ENCODE data around the gene MYLK.

The MYLK gene

DNA sequence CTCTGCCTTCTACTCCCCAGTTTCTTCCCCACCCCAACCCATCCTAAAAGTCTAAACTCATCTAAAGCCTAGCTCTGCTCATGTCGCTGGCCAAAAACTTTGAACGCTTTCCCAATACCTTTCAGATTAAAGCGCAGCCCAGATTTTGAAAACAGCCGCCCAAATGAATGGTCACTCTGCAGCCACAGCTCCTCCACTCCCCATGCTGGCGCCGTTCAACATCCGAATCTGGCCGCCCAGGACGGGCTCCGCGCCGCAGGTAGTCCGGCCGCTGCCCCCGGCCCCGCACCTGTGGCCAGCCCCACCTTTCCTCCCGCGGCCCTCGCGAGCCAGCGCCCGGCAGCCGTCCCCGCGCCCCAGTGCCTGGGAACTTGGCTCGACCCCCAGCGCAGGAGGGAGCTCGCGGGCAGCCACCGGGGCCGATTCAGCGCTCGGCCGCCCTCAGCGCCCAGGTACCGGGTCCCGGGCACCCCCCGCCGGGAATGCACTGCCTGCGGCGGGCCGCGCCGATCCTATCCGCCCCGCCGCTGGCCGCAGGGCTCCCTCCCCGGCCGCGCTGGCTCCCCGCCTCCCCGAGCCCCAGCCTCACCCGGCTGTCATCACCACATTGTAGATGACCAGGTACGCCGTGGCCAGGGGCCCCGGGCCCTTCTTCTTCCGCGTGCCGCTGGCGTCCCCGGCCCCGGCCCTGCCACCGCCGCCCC, 299.7 kb downstream of the MYLK start:
- DNase-seq: no peak

DNA sequence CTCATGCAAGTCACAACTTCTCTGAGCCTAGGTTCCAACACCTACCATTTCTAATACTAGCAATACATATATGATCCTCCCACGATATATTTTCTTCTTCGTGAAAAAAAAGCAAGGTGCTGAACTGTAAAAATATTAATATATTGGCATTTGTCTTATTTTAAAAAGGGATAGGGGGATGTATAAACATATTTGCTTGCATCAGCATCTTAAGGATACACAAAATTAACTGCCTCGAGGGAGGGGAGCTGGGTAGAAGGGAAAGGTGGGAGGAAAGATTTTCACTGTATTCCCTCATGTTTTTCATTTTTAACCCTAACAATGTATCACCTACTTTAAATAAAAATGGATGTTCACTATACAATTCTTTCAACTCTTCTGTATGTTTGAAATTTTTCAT, 300.6 kb downstream of the MYLK start:
- no peak for DNase-seq

DNA sequence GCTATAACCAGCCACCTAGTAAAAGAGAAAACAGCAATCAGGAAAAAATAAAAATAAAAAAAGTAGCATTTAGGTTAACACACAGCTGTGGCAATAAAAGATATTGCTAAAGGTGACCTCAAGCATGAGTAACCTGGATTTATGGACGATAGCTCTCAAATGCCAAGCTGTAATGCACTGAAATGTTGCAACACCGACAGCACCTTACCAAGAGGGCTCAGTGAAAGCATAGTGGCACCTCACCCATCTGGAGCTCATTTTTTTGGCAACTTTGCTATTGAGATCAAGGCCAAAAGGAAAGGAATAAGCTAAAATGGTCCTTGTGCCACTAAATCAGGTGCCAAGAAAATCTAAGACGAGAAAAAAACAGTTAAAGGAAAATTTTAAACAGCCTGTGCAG, 301.8 kb downstream of the MYLK start:
- no peak for DNase-seq

DNA sequence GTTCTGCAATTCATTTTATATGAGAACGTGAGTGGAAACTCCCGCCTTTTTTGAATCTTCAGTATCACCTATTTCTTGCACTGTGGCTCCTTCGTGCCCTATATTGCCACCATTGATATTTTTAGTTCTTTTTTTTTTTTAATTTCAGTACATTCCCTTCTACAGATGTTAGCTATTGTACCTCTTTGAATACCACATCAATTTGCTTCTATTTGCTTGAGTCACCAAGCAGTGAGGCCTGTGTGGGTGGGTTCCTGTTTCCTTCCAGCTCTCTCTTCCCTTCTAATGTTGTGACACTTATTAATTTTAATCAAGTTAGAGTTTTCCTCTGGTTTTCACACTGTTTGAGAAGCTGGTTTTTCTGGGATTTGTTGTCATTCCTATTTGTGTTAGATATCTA, 308.0 kb downstream of the MYLK start:
- peak; percentile 40 for DNase-seq

DNA sequence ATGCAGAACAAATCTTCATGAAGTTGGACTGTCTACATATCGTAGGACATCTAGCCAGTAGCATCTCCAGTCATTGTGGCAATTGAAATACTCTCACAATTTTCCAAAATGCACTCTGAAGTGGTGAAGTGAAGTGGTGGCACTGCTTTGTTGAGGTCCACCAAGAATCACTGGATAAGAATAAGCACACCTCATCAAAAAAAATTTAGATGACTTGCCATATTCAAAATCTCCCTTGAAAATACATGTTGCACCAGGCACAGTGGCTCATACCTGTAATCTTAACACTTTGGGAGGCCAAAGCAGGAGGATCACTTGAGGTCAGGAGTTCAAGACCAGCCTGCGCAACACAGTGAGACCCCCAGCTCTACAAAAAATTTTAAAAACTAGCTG, 312.2 kb downstream of the MYLK start:
- no peak for DNase-seq

DNA sequence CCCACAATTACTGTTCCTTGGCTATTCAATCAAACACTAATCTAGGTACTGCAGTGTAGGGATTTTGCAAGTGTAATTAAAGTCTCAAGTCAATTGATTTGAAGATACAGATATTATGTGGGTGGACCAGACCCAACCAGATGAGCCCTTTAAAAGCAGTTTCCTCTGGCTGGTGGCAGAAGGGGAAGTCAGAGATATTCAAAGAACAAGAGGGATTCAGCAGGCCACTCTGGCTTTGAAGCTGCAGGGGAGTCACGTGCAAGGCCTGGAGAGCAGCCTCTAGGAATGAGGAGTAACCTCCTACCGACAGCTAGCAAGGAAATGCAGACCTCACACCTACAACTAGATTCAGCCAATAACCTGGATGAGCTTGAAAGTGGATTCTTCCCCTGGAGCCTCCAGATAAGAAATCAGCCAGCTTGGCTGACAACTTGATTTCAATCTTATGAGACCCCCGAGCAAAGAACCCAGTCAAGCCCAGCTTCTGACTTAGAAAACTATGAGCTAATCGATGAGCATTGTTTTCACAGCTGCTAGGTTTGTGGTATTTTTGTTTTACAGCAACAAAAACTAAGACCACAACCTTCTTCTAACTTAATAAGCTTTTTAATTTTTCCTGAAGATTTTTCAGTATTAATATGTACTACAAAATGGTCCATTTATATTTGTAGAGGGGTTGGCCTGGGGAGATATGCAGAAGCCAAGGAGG, 312.7 kb downstream of the MYLK start:
- DNase-seq: no peak

DNA sequence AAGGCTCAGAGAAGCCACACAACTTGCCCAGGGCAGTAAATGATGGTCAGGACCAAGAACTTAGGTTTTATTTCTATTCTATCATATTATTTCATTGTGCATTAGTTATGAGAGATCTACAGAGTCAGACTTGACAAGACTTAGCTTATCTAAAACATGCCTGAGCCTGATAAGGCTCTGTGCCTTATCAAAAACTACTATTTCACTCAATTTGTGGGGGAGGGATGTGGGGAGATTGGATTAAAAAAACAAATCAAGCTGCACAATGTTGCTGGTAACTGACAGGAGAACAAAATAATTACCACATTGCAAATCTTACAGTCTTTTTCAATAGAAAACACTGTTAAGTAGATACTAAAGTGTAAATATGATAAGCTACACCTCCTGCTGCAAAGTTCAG, 315.3 kb downstream of the MYLK start:
- DNase-seq: no peak

DNA sequence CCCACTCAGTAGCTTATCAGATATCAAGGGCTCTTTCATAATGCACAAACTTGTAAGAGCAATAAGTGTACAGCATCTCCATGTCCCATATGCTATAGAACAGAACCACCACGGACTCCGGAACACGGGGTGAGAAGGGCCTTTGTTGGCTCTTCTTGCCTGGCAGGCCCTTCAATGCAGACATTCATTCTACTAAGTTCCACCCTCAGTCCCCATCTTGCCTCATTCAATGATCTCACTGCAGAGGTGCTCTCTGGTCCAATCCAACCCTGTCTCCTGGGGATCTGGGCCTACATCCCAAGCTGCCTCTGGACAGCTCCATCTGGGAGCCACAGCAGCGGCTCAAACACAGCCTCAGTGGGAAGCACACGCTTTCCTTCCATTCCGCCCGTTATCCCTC, 316.1 kb downstream of the MYLK start:
- DNase-seq: no peak

DNA sequence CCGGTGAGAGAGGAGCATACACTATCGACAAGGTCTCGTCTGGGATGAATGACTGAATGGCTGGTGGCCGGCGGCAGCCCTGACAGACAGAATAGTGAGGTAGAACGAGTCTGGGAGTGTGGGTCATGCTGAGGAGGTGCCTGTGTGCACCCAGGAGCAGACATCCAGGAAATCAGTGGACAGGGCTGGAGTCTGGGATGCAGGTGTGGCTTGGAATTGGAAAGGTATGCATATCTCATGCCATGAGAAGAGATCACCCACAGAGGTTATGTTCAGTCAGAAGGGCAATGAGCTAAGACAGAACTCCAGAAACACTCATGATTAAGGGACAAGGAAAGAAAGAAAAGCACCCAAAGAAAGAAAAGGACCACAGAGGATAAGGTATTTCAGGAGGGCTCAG, 320.1 kb downstream of the MYLK start:
- no peak for DNase-seq

DNA sequence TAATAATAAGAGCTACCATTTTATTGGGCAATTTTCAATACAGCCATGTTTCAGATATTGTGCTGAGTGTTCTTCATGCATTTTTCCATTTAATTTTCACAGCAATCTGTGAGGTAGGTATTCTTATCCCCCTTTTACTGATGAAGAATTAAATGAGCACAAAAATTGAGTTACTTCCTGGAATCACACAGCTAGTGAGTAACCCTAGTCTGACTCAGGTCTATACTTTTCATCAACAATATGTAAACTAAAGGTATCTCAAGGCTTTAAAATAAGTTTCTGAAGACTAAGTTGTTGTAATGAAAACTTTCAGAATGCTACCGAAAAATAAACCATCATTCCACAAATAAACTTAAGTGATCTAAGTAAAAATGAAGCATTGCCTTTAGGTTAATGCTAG, 321.6 kb downstream of the MYLK start:
- no peak for DNase-seq

DNA sequence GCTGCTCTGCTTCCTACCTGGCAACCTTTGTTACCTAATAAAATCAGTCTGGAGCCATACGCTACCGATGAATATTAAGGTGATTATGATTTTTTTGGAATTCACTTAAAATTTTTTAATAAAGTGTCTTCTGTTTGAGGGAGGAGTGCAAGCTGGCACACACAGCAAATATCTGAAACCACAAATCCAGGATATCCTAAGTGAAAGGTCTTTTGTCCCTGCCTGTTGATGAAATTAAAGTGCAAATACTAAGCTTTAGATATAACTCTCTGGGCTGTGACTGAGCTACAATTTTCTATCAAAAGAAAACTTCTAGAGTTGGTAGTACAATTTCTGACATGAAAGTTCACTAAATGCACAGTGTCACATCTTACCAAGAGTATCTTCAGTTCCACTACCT, 322.9 kb downstream of the MYLK start:
- no peak for DNase-seq

All from activated CD4-positive, alpha-beta T cell treated with anti-CD3 and anti-CD28 coated beads for 48 hours (primary cell).